Femur (tissue), 1 donor: Measurements from ENCODE around the gene LRRC71.
A peak's percentile ranks its signal among the peaks of the same experiment; 100 is the strongest.

Experiments used
- DNase-seq: peaks from one replicate; pipeline ENCODE4 v3.0.0-alpha.2; 2017

Gene LRRC71

GRCh38 chr1:156892190-156893047 lies 28.0 kb upstream of the LRRC71 start:
- peak; percentile 95 for DNase-seq

DNA sequence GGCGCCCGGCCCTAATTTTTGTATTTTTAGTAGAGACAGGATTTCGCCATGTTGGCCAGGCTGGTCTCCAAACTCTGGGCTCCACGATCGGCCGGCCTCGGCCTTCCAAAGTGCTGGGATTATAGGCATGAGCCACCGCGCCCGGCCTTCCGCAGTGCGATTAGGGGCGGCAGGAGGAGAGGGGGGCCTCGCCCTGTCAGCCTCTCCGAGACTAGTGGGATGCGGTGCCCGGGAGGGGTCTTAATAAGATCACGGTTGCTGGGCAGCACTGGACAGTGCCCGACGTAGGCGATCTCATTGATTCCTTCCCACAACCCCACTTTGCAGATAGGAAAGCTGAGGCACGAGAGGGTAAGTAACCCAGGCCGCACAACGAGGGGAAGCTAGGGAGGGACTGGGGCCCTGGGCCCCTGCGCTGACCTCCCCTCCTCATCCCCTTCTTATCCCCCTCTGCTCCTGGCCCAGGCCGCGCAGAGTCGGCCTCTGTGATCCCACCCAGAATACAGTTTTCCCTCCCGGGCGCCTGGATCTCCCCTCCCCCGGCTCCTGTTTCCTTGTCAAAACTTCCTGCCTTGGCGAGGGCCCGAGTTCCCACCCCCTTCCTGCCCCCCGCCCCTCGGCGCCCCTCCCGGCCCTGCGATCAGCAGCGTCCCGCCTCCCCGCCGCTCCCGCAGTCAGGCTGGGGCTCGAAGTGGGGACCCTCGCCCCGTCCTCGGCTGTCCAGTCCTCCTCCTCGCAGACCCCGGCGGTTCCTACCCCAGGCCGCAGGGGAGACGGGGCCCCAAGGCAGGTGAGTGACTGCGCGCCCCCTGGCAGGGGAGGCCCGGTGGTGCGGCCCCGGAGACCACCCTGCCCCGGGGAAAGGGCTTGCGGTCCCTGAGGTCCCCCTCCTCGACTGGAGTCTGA lies 27.1 kb upstream of the LRRC71 start, which contains the start of gene PEAR1:
PEAR1 (plus strand) TSS at position 671 of the 906 bp plus-strand sequence. CDS start 10,209 bp downstream, outside the sequence.
- DNase-seq: peak; percentile 88

GRCh38 chr1:156894001-156894400 lies 26.4 kb upstream of the LRRC71 start:
- no peak for DNase-seq

DNA sequence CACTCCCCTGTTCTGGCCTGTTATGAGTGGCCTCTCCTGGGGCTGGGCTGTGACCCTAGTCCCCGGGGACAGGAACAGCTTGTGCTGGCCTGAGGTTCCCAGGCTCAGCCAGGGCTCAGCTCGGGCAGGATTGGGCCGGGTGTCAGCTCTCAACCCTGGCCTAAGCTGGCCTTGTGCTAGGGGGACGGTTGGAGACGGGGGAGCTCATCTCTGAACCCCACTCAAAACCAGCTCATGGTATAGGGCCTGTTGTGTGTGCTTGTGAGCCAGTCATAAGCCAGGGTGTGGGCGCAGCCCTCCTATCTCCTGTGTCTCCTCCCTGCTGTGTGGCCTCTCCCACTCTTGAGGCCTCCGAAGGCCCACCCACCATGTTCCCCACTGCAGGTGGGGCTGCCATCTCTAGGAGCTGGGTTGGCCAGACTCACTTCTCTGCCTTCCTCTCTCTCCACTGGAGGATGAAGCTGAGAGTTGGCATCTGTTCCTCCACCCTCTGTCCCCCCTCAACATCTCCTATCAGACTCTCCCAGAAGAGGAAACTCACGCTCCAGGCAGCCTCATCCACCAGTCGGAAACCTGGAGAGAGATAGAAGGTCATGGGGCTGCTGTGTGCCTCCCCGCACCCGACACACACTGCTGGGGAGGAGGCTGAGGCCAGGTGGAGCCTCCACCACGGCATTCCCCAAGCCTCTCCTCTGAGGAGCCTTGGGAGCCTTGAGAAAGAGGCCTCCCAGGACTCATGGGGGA lies 25.5 kb upstream of the LRRC71 start:
- DNase-seq: no peak

- DNase-seq: no peak
Measured at GRCh38 chr1:156895455-156895812, 25.0 kb upstream of the LRRC71 start.

GRCh38 chr1:156895927-156896326 lies 24.5 kb upstream of the LRRC71 start:
- no peak for DNase-seq

DNA sequence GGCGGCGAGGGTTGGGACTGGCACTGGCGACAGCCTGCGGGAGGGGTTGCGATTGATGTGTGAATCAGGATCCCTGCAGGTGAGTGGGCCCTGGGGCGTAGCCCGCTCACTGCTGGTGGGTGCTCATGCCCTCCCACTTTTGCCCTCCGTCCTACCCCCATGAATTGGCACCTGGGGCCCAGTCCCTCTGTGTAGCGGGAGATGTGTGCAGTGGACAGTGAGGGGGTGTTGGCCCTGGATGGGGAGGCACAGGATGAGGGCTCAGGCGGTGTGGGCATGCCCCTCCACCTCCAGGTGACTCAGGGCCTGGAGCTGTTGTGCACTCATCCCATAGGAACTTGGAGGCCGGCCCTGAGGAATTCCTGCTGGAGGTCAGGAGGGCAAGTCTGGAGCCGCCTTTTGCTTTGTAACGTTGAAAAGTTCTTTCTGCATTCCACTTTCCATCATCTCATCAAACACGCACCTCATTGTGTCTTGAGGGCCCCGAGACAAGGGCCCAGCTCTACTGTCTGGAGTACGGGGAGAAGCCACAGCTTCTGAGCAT lies 23.9 kb upstream of the LRRC71 start:
- DNase-seq: no peak

DNA sequence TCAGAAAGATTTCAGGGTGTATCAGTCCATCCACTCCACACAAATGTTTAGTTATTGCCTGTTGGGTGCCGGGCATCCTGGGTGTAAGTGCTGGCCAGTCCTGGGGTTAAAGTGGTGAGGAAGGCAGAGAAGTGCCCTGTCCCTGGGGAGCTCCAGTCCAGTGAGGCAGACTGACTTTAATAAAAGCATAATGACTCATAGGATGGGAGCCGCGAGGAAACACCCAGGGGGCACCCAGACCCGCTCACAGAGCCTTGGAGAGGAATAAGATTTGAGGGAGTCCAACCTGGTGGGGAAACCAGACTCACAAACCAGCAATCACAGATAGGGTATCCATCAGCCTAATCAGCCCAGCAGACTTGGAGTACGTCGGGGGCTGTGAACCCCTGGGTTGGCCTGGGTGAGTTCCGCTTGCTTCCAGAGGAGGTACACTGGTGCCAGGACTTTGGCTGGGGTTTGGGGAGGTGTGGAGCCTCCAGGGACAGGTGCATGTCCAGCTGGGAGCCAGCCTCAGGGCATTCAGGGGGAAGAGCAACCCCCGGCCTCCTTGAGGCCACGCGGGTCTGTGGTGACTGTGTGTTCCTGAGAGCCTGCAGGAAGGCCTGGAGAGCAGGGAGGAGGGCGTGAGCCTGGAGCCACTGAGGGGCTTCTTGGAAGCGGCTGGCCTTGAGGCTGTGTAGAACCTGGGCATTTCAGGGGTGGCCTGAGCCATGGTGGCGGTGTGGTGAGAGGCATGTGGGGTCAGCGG lies 23.2 kb upstream of the LRRC71 start:
- DNase-seq: no peak

- peak; percentile 83 for DNase-seq
Measured at GRCh38 chr1:156898161-156898566, 22.3 kb upstream of the LRRC71 start.

DNA sequence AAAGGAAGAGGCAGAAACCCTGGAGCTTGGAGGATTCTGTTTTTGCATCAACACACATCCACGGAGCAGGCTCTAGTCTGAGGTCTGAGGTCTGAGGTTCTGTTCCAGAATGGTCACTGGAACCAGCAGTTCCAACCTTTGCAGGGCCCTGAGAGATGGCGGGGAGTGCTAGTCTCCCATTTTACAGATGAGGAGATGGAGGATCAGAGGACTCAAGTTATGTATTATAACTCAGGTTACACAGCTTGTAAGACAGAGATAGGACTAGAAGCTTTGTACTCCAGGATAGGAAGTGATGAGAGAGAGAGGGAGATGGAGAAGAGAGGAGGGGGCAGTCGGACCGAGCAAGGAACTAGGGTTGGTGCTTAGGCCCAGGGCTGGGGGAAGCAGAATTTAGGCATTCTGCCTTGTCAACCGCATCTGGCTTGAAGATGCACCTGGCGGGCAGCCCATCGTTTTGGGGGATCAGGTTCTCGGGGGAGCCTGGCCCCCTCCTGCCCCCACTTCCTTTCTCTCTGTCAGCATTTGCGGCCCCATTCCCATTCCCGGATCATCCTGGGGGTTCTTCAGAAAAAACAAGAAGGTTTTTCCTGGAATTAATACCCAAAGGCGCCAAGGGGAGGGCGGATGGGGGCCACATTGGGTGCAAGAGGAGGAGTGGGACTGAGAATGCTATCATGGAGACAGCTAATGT lies 21.3 kb upstream of the LRRC71 start:
- no peak for DNase-seq

DNA sequence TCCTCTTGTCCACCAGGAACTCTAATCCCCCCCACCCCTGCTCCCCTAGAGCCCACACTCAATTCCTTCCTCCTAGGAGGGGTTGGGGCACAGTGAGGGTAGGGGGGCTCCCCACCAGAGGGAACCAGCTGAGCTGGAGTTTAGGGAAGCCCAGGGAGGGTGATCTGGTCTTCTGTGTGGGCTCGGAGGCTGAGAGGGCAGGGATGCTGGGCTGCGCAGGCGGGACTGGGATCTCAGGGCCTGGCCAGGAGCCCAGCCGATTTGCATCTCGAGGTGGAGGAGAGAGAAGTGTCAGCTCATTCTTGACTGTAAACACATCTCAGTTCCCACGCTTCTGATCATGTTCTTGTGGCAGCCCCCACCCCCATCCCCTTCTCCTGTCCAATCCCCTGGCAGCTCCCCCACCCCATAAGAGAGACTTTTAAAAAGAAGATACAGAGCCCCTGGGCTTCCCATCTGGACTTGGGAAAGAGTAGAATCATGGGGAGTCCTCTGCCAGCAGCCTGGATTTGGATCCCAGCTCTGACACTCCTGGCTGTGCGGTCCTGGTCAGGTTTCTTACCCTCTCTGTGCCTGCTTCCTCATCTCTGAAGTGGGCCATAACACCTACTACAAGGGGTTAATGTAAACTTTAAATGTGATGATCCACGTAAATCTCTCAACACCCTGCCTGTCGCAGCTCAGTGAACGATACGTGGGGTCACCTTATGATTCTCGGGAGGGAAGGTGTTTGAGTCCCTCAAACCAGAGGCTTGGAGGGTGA lies 20.3 kb upstream of the LRRC71 start:
- DNase-seq: no peak

- DNase-seq: no peak
Measured at GRCh38 chr1:156900896-156901589, 19.4 kb upstream of the LRRC71 start.

DNA sequence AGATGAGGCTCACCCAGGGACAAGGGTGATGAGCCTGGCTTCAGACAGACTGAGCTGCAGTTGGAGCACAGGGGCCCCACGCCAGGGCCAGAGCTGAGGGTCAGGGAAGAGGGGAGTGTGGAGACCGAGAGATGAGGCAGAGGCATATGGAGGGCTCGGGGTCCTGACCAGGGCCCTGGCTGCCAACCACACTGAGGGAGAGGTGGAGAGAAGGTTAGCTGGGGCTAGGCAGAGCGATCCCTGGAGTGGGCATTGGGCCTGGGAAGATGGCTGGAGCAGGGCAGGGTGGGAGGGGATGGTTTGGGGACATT lies 18.9 kb upstream of the LRRC71 start:
- DNase-seq: no peak

- DNase-seq: no peak
Measured at GRCh38 chr1:156901966-156902915, 18.2 kb upstream of the LRRC71 start.

GRCh38 chr1:156903328-156904091 lies 16.9 kb upstream of the LRRC71 start:
- no peak for DNase-seq

- no peak for DNase-seq
Measured at GRCh38 chr1:156904187-156904959, 16.1 kb upstream of the LRRC71 start.

GRCh38 chr1:156905176-156905575 lies 15.3 kb upstream of the LRRC71 start:
- no peak for DNase-seq
